ENCODE results near the gene LIMK1.
"Not testable (repeated sequence)": the region's sequence is repeated elsewhere in the genome, so short reads cannot be mapped to it uniquely, and the experiment has no call there.

Gene LIMK1

DNA sequence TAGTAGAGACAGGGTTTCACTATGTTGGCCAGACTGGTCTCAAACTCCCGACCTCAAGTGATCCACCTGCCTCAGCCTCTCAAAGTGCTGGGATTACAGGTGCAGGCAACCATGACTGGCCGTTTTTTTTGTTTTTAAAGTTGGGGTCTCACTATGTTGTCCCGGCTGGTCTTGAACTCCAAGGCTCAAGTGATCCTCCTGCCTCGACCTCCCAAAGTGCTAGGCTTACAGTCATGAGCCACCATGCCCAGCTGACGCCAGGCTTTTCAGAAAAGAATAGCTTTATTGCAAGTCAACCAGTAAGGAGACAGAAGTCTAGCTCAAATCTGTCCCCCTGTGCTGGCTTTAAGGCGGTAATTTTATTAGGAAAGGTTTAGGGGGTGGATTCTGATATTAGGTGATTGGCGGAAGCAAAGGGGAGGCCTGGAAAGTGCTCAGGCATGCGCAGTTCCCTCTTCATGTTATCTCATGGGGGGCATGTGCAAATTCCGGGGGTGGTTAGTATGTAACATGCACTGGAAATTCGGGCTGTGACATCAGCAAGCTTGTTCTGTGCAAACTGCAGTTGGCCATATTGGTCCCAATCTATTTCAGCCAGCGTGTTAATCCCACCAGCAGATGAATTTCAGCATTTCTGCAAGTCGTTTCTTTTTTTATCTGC is 42.7 kb downstream of the LIMK1 start:
- no peak for DNase-seq

DNA sequence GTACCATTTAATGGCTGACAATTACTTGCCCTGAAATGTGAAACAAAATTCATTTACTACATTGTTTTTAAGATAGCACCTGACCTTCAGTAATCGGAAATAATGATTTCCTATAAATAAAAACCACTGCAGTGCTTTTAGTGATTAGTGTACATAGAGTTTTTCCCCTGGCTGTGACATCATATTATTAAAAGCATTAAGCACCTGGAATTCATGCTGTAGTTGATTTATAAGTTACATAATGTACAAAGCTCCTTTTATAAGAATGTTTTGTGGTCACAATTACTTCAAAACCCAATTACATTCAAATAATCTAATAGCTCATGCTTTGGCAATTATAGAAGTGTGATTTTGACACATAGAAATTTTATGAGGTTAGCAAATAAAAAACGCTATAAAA is 46.3 kb downstream of the LIMK1 start:
- no peak for DNase-seq

DNA sequence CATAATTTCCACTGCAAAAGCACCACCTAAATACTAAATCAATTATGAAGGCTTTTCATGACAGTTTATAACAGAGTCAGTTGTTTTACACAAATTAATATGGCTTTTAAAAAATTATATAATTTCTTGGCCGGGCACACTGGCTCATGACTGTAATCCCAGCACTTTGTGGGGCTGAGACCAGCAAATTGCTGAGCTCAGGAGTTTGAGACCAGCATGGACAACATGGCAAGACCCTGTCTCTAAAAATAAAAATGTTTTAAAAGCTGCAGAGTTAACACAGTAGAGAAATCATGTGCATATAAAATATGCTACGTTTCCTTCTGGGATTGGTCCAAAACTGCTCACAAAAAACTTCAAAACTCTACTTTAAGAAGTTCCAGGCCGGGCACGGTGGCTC is 46.9 kb downstream of the LIMK1 start:
- DNase-seq: no peak

DNA sequence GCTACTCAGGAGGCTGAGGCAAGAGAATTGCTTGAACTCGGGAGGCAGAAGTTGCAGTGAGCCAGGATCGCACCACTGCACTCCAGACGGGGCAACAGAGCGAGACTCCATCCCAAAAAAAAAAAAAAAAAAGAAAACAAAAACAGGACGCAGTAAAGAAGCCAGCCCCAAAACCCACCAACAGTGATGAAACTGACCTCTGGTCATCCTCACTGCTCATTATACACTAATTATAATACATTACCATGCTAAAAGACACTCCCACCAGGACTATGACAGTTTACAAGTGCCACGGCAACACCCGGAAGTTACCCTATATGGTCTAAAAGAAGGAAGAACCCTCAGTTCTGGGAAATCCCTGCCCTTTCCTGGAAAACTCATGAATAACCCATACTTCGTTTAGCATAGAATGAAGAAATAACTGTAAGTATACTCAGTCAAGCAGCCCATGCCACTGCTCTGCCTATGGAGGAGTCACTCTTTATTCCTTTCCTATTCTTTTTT is 50.6 kb downstream of the LIMK1 start:
- no peak for DNase-seq

DNA sequence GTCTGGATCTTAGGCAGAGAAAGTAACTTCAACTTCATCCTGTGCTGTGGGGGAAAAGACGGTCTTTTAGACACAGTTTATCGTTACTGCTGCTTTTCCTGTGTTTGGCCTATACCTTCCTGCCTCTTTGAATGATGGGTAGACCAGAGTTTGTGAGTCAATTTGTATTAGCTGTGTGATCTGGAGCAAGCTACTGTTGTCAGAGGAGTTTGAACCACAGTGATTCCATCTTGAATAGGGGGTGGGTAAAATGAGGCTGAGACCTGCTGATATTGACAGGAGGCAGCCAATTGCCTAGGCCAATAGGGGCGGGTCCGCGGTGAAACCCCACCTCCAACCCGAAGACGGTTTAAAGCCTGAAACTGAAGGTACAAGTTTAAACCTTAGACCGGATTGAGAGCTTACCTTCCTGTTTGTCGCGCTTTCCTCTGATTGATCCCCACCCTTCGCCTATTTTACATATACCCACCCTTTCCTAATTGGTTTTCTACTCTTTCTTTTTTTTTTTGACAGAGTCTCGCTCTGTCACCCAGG is 54.8 kb downstream of the LIMK1 start:
- DNase-seq: no peak

DNA sequence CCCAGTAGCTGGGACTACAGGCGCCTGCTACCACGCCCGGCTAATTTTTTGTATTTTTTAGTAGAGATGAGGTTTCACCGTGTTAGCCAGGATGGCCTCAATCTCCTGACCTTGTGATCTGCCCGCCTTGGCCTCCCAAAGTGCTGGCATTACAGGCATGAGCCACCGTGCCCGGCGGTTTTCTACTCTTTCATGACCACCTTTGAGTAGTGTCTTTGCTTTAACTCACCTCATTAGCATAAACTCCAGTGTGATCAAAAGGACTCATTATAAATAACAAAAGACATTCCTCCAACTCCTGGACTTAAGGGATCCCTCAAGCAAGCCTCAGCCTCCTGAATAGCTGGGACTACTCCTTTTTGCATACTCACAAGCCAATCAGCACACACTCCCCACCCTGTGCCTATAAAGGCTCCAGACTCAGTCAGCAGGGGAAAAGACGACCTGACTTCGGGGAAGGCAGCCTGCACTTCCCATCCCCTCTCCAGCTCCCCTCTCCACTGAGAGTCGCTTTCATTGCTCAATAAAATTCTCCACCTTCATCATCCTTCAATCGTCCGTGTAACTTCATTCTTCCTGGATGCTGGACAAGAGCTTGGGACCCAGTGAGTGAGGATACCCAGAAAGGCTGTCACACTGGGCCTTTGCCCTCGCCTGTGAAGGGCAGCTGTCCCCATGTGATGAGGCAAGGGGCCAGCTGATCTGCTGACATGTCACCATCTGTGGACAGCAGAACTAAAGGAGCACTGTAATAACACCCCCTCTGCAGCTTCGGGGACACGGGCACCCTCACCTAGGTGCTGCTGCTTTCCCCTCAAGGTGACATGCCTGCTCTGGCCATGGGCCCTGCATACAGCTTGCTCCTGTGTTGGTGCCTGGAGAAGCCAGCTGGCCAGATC is 55.6 kb downstream of the LIMK1 start:
- no peak for DNase-seq

DNA sequence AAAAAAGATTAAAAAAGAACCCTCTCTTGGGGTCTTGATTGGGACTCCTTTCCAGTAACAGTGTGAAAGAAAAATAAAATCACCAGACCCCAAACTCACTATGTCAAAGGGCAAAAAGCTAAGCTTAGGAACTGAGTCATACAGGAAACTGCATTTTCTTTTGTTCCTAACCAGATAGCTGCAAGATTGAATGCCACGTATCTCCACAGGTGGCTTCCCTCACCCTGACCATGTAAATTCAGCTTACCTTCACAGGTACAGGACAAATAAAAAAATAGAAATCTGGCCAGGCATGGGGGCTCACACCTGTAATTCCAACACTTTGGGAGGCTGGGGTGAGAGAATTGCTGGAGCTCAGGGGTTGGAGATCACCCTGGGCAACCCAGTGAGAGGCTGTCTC is 58.1 kb downstream of the LIMK1 start:
- DNase-seq: no peak

DNA sequence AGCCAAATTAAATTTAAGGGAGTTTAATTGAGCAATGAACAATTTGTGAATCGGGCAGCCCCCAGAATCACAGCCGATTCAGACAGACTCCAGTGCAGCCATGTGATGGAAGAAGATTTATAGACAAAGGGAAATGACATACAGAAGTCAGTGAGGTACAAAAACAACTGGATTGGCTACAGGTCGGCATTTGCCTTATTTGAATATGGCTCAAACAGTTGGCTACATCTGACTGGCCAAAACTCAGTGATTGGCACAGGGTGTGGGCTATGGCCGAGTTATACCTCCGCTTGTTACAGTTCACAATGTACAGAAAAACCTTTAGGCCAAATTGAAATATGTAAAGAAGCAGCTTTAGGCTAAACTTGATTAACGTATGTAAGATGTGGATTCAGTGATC is 59.8 kb downstream of the LIMK1 start:
- DNase-seq: no peak

DNA sequence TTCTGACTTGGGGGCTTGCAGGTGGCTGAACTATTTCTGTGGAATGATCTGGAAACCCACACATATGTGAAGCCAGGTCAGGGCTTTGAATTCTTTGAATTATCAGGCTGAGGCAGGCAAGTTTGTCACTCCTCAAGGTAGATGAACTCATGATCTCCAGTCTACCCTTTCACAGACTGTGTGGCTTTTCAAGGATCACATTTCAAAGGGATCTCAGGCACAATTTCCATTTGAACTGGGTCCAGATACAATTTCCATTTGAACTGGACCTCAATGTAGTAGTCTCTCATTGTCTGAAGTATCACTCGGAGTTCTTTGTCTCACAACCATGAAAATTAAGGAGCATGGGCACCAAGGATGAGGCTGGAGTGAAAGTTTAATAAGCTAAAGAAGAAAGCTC is 64.9 kb downstream of the LIMK1 start:
- DNase-seq: no peak

DNA sequence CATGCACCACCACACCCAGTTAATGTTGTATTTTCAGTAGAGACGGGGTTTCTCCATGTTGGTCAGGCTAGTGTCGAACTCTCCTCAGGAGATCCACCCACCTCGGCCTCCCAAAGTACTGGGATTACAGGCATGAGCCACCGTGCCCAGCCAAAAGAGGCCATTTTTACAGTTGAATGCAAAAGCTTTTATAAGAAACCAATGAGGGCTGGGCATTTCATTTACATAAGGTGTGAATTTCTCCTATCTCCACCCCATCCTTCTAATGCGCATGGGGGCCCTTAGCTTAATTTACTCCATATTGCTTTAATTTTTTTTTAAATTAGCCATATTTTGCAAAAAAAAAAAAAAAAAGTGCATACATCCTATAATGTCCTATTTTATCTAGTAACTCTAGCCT is 65.5 kb downstream of the LIMK1 start:
- no peak for DNase-seq

DNA sequence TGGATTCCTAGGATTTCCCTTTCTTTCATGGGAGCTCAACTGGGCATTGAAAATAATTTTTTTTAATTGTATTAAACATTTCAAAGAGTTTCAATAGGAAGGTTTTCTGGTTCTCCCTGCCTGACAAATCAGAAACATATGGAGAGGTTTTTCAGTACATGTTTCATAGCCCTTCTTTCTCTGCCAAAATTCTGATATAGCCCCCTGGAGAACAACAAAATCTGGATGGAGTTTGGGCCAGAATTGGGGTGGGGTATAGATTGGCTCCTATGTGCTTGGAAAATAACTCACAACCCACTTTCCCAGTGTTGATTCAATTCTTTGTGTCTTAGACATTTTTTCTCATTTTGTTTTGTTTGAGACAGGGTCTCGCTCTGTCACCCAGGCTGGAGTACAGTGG is 66.0 kb downstream of the LIMK1 start:
- no peak for DNase-seq

DNA sequence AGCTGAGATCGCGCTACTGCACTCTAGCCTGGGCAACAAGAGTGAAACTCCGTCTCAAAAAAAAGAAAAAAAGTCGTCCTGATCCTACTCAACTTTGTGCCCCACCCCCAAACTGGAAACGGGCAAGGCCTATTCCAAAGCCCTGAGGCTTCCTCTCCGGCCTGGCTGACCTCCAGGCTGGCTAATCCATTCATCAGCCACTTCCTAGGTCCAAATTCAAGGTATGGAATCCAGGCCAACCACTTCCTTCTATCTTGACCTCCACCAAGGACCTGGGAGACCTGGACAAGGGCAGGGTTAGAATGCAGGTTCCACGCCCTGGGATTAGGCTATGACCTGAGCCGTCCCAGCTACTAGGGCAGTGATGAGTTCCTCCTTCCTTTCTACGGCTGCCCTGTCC is 70.1 kb downstream of the LIMK1 start:
- DNase-seq: no peak

DNA sequence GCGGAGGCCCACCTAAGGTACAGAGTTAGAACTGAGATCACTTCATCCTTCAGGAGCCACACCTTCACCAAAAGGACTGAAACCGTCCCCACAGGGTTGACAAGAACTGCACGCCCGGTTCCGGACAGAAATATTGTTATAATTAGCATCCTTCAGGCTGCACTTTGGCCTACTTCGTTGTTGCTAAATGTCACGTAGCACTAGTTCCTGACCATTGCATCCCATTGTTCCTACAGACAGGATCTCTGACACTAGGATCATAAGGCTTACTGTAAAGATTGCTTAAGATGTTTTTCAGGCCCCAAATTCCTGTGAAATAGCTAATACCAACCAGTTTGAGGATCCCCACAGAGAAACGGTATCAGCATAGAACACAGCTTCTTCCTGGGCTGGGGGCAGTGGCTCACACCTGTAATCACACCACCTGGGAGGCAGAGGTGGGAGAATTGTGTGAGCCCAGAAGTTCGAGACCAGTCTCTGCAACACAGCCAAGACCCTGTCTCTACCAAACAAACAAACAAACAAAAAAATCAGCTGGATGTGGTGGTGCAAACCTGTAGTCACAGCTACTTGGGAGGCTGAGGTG is 72.3 kb downstream of the LIMK1 start:
- no peak for DNase-seq

DNA sequence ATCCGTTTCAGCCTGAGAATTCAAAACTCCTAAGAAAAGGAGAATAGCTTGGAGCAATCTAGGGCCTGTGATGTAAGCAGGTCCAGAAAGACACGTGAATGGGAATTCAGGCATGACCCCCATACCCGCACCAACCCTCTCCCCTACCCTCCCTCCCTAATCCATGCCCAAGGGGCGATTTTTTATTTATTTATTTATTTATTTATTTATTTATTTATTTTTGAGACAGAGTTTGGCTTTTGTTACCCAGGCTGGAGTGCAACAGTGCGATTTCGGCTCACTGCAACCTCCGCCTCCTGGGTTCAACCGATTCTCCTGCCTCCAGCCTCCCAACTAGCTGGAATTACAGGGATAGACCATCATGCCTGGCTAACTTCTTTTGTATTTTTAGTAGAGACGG is 74.0 kb downstream of the LIMK1 start:
- DNase-seq: no peak

DNA sequence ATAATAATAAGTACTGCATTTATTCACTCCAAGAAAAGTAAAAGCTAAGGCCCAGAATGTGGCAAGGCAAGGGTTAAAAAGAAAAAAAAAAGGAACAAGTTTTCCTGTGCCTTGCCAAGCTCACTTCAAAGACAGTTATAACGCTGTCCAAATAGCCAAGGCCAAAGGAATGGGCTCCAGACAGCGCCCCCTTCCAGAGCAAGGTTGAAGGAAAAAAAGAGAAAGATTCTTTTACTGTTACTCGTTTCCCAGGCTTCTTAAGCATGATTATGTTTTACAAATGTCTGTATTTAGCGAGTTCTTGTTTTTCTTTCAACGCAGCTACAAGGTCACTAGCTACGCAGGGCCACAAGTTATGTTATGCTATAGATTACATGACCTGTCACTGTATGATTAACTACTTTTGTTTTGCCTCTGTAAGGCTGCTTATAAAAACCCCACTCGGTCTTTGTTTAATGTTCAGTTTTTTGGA is 81.4 kb downstream of the LIMK1 start:
- DNase-seq: no peak

DNA sequence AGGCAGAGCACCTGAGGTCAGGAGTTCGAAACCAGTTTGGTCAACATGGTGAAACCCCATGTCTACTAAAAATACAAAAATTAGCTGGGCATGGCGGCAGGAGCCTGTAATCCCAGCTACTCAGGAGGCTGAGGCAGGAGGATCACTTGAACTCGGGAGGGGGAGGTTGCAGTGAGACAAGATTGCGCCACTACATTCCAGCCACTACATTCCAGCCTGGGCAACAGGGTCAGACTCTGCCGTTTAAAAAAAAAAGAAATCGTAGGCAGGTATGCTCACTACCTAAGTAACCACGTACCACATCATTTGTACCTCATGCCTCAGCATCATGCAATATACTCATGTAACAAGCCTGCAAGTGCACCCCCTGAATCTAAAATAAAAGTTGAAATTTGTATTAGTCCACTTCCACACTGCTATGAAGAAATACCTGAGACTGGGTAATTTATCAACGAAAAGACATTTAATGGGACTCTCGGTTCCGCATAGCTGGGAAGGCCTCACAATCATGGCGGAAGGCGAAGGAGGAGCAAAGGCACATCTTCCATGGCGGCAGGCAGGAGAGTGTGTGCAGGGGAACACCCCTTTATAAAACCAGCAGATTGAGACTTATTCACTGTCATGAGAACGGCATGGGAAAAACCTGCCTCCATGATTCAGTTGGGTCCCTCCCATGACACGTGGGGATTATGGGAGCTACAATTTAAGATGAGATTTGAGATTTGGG is 82.4 kb downstream of the LIMK1 start:
- DNase-seq: no peak

DNA sequence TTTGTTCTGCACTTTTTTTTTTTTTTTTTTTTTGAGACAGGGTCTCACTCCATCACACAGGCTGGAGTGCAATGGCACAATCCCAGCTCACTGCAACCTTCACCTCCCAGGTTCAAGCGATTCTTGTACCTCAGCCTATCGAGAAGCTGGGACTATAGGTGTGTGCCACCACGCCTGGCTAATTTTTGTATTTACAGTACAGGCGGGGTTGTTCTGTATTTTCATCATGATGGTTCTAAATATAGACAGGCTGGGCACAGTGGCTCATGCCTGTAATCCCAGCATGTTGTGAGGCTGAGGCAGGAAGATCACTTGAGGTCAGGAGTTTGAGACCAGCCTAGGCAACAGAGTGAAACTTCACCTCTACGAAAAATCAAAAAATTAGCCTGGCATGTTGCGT is 83.7 kb downstream of the LIMK1 start:
- not testable (repeated sequence) for DNase-seq
